RWPE2 (cell line): ENCODE results near the gene SCD5.

Experiments
- ATAC-seq: fragments of 200-7000 bp; cut with Tn5 transposase; 3 replicates; pipeline ENCODE4 v1.9.1; 2021; ENCODE audit warnings: low read depth
- DNase-seq: peaks from one replicate; pipeline ENCODE4 v3.0.0-alpha.2; 2020; ENCODE audit warnings: low spot score
- H3K27ac ChIP-seq: fragments of 450-650 bp; 2 replicates; pipeline ENCODE4 v1.5.1; 2017; ENCODE audit warnings: mild to moderate bottlenecking; ENCODE audit not compliant: poor library complexity, severe bottlenecking
- H3K27me3 ChIP-seq: fragments of 250-450 bp; sonication (Bioruptor Pico); 2 replicates; pipeline ENCODE4 v1.5.1; 2021; ENCODE audit warnings: mild to moderate bottlenecking, moderate library complexity; ENCODE audit not compliant: insufficient read depth, poor library complexity, severe bottlenecking
- H3K36me3 ChIP-seq: fragments of 250-450 bp; sonication (Bioruptor Pico); 2 replicates; pipeline ENCODE4 v1.5.1; 2020; ENCODE audit warnings: low read depth, mild to moderate bottlenecking, moderate library complexity
- H3K4me1 ChIP-seq: fragments of 250-450 bp; sonication (Bioruptor Pico); 2 replicates; pipeline ENCODE4 v1.5.1; 2021; ENCODE audit warnings: mild to moderate bottlenecking, moderate library complexity; ENCODE audit not compliant: insufficient read depth, poor library complexity, severe bottlenecking
- H3K4me3 ChIP-seq: fragments of 250-450 bp; sonication (Bioruptor Pico); 2 replicates; pipeline ENCODE4 v1.5.1; 2021; ENCODE audit warnings: mild to moderate bottlenecking, moderate library complexity; ENCODE audit not compliant: severe bottlenecking
- H3K9me3 ChIP-seq: fragments of 250-450 bp; sonication (Bioruptor Pico); 2 replicates; pipeline ENCODE4 v1.5.1; 2021; ENCODE audit warnings: mild to moderate bottlenecking, moderate library complexity; ENCODE audit not compliant: severe bottlenecking
- TF ChIP-seq, protein P1 (sequence below): fragments of 450-650 bp; IDR thresholded peaks from one replicate; pipeline ENCODE4 v1.5.1; 2017; ENCODE audit warnings: mild to moderate bottlenecking, moderate library complexity; ENCODE audit not compliant: poor library complexity, severe bottlenecking

Gene SCD5

DNA sequence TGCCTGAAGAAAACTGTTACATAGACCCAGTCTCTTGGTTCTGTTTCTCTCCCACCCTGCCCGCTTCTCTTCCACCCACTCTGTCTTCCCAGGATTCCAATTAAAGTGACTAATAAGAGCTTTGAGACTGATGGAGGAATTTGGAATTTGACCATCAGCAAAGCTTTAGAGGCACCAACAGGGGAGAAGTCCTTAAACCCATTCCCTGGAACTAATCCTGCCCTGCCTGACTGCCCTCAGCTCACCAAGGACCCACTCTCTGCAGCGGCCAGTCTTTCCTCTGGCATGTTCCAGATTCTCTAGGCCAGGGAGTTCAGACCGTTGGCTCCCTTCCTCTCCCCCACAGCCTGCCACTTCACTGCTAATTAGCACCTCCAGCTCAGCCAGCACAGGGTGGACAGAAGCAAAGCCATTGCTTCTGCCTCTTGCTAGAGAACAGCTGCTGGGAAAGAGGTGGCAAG, 23.9 kb downstream of the SCD5 start:
- Histone ChIP-seq H3K4me3 (no peak overlapping the region), H3K4me1 (no peaks in the 10 kb centered on the region), H3K9me3 (no peaks in the 10 kb centered on the region), H3K36me3 (no peaks in the 10 kb centered on the region), H3K27me3 (no peaks in the 10 kb centered on the region), H3K27ac (no peak overlapping the region)
- TF ChIP-seq, protein P1, sequence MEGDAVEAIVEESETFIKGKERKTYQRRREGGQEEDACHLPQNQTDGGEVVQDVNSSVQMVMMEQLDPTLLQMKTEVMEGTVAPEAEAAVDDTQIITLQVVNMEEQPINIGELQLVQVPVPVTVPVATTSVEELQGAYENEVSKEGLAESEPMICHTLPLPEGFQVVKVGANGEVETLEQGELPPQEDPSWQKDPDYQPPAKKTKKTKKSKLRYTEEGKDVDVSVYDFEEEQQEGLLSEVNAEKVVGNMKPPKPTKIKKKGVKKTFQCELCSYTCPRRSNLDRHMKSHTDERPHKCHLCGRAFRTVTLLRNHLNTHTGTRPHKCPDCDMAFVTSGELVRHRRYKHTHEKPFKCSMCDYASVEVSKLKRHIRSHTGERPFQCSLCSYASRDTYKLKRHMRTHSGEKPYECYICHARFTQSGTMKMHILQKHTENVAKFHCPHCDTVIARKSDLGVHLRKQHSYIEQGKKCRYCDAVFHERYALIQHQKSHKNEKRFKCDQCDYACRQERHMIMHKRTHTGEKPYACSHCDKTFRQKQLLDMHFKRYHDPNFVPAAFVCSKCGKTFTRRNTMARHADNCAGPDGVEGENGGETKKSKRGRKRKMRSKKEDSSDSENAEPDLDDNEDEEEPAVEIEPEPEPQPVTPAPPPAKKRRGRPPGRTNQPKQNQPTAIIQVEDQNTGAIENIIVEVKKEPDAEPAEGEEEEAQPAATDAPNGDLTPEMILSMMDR: no peak
- DNase-seq: no peak
- no peak for ATAC-seq

DNA sequence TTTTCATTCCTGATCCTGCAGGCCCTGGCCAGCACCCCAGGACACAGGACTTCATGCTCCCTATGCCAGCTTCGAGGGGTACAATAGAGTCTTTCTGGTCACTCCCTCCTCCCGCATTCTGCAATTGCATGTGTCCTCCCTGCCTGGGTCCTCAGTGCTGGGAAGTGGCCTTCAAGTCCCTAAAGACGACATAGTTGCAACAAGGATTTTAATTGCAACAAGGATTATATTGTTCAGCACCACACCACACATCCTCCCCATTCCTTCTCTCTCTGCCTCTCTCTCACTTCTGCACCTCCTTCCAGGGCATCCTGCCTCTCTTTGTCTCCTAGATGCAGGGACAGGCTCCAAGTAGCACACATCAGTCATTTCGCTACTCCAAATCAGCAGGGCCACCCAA, 25.5 kb downstream of the SCD5 start:
- no peak overlapping the region for H3K27ac ChIP-seq
- DNase-seq (no peak), ATAC-seq (no peak)
- H3K4me1 ChIP-seq: no peaks in the 10 kb centered on the region
- H3K4me3 ChIP-seq: no peak overlapping the region
- H3K9me3 ChIP-seq: no peaks in the 10 kb centered on the region
- TF ChIP-seq, protein P1: no peak
- H3K36me3 ChIP-seq: no peaks in the 10 kb centered on the region
- no peaks in the 10 kb centered on the region for H3K27me3 ChIP-seq

DNA sequence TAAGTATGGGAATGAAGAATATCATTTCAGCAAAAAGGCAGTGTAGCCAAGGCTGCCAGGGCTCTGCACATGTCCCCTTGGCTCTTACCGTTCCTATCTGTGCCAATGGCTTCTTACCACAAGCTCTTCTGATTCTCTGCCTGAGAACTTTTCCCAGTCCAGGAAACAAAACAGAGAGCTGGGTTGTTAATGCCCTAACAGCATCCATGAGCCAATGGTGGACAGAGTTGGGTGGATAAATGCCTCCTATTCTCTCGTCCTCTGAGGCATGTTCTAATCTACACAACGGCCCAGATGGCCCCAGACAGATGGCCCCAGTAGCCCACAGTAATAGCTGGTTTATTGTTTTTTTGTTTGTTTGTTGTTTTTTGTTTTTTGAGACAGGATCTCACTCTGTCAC, 28.0 kb downstream of the SCD5 start:
- no peaks in the 10 kb centered on the region for H3K27me3 ChIP-seq
- TF ChIP-seq, protein P1: no peak
- no peaks in the 10 kb centered on the region for H3K36me3 ChIP-seq
- no peak for ATAC-seq
- no peak overlapping the region for H3K4me3 ChIP-seq
- H3K4me1 ChIP-seq: no peaks in the 10 kb centered on the region
- DNase-seq: no peak
- no peaks in the 10 kb centered on the region for H3K9me3 ChIP-seq
- H3K27ac ChIP-seq: no peak overlapping the region

DNA sequence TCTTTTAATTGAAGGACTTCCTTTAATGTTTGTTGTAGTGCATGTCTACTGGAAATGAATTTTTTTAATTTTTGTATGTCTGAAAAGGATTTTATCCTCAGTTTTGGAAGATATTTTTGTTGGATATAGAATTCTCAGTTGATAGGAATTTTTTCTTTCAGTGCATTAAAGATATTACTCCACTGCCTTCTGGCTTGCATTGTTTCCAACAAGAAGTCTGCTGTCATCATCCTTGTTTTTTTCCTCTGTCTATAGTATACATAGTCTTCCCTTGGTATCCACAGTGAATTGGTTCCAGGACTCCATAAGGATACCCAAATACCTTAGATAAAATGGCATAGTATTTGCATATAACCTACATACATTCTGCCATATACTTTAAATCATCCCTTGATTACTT, 33.5 kb downstream of the SCD5 start:
- TF ChIP-seq, protein P1: no peak
- no peak overlapping the region for H3K27ac ChIP-seq
- no peak for DNase-seq
- no peaks in the 10 kb centered on the region for H3K4me1 ChIP-seq
- no peak for ATAC-seq
- H3K27me3 ChIP-seq: no peaks in the 10 kb centered on the region
- H3K9me3 ChIP-seq: peaks cover 5% of the 10 kb centered on the region
- no peaks in the 10 kb centered on the region for H3K36me3 ChIP-seq
- H3K4me3 ChIP-seq: no peak overlapping the region

DNA sequence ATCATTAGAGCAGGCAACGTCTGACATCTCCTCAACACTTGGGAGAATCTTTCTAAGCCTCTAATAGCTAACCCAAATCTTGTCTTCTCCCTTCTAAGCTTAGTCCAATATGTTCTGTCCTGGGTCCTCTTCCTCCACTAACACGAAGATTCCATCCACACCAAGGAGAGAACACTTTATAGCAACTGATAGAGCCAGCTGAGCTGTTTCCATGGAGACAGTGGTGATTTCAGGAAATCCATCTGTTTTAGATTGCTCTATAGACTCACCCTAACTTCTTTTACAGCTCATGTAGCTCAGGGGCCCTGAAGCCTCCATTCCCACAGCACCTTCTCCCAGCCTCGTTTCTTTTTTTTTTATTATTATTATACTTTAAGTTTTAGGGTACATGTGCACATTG, 37.4 kb downstream of the SCD5 start:
- H3K4me1 ChIP-seq: no peaks in the 10 kb centered on the region
- TF ChIP-seq, protein P1: no peak
- no peak overlapping the region for H3K4me3 ChIP-seq
- no peak for ATAC-seq
- no peaks in the 10 kb centered on the region for H3K36me3 ChIP-seq
- no peak overlapping the region for H3K27ac ChIP-seq
- no peaks in the 10 kb centered on the region for H3K27me3 ChIP-seq
- no peak for DNase-seq
- peaks cover 5% of the 10 kb centered on the region for H3K9me3 ChIP-seq
